GM18873 (cell line): ENCODE results near the gene PARS2.

Experiments
- ATAC-seq: cut with Tn5 transposase; IDR thresholded peaks from one replicate; pipeline ENCODE4 v1.9.1; 2021; ENCODE audit warnings: mild to moderate bottlenecking, moderate library complexity, moderate number of reproducible peaks; ENCODE audit not compliant: unreplicated experiment, low FRiP score

PARS2 gene

GRCh38 chr1:54800041-54800898 lies 35.9 kb upstream of the PARS2 start:
- ATAC-seq = no peak

DNA sequence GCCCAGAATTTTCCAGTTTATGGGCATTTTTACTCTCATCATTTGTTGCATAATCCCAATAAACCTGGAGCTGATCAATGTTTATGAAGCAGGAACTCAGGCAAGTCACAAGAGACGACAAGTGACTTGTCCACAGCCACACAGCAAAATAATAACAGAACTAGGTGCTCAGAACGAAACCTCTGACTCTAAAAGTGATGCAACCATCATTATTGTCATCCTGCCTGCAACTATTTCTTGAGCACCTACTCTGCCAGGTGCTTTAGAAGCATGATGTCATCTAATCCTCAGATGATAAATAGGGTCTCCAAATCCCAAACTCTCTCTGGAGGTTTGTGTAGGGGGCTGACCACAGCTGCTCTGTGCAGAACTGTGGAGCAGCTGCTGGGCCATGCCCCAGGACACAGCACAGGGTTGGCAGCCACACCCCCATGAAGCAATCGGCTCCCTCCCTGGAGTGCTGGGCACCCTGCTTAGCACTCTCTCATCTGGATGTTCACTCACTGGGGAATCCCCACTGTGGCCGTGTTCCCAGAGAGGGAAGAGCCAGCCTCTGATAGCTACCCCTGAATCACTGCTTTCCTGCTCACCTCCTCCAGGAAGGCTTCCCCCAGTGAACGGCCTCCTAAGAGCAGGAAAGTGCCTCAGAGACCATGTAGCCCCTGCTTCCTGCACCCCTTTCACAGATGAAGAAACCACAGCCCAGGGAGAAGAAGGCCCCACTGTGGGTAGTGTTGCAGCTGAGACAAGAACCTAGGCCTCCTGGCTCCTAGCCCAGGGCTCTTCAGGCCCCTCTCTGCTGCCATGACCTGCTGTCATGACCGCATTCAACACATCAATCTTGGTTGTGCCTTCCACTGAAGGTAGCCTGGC lies 34.7 kb upstream of the PARS2 start:
- ATAC-seq = no peak

- ATAC-seq = no peak
These were observed 33.9 kb upstream of the PARS2 start for GRCh38 chr1:54798206-54798605.

DNA sequence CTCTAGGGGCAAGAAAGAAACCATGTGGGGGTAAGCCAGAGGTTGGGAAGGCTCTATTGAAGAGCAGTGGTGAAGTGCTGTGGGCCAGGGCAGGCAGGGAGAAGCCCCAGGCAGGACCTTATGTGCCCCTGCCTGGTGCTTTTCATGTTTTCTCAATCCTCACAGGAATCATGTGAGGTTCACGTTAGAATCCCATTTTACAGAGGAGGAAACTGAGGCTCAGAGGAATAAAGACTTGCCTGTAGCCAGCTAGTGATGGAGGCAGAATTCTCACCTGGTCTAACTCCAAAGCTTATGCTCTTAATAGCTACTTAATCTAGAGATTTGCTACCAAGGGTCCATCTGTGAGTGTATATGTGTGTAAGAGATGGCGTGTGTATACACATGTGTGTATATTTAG lies 32.6 kb upstream of the PARS2 start:
- no peak for ATAC-seq

- ATAC-seq = no peak
These were observed 31.6 kb upstream of the PARS2 start for GRCh38 chr1:54795841-54796468.

DNA sequence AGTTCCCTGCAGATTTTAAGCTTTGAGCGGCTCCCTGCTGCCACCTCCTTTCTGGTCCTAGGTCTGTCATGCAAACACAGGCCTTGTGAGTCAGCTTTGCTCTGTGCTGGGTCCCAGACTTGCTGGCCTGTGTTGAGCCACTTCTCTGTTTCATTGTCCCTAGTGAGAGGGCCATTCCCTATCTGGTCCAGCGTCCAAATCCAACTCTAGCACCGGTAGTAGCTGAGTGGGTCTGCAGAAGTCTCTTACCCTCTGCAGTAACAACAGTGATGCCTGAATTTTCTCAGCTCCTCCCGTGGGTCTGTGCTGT lies 31.0 kb upstream of the PARS2 start:
- ATAC-seq = no peak

GRCh38 chr1:54794451-54795355 lies 30.4 kb upstream of the PARS2 start:
- no peak for ATAC-seq

DNA sequence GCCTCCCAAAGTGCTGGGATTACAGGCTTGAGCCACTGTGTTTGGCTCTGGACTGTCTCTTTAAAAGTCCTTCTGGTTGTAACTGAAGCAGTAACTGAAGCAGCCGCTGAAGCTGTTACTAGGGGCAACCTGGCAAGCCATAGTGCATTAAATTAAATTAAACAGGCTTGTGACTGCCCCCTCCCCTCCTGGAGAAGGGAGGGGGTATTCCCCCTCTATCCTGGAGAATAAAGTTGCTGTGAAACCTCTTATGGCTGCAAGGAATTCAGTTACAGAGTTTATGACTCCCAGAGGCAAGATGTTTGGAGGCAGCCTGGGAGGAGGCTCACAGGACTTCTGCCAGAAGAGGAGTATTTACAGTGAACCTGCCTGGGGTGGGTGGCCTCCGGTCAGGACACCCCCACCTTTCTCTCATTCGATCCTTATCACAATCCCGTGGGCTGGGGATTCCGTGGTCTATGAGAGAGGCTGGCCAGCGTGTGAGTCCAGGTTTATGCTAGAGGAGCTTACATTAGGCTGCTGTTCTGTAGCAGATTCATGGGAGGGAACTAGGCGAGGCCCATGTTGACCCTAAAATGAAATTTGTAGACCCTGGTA lies 28.5 kb upstream of the PARS2 start:
- no peak for ATAC-seq

DNA sequence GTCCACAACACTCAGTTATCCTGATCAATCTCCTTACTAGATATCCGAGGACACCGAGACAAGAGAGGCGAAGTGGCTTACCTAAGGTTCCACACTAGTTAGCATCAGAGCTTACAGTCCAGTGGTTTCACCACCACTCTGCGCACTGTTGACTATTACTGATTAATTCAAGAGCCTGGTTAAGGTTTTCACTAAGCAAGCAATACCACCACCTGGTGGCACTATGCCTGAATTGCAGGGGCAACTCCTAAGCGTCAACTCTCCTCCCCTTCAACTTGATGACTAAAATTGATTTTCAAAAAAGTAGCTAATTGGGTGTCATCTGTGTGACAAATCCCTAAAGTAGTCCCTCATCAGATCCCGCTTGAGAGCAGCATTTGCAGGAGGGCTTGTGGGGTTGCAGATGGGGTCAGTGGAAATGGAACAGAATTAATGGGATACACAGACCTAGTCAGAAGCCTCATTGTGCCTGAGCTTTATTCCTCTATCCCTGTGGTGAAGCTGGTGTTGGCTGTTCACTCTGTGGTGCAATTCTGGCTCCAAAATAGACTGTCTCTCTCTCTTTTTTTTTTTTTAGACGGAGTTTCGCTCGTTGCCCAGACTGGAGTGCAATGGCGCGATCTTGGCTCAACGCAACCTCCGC lies 27.7 kb upstream of the PARS2 start:
- no peak for ATAC-seq

DNA sequence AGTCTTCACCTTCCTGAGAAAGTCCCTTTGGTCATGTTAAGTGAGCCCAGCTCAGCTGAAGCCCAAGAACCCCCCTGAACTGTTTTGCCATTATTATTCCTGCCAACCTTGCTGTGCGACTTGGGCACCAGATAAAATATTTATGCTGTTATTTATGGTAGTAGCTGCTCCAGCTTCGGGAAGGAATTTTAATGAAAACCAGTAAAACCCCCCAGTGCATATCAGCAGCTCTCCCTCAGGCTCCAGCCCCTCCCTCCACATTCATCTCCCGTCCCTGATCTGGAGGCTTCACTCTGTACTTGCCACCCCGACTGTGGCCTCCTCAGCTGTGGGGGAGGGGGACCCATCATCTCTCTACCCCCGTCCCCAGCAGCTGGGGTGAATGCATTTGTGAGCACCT lies 24.1 kb upstream of the PARS2 start:
- no peak for ATAC-seq

DNA sequence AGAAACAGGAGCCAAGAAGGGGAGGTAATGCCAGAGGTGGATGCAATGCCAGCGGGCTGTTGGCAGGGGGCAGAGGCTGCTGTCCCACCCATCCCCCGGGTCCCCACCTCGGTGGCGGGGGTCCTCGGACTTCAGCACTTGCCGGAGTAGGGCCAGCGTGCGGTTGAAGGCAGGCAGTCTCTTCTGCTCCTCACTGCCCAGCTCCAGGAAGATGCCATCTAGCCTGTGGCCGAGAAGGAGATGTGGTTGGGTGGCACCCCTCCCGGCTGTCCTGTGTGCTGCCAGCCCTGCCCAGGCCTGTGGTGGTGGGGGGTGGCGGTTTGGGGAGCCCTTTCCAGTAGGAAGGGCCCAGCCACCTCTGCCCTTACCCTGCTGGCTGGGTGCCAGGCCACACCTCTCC lies 23.3 kb upstream of the PARS2 start:
- no peak for ATAC-seq

GRCh38 chr1:54786778-54787177 lies 22.5 kb upstream of the PARS2 start:
- no peak for ATAC-seq

DNA sequence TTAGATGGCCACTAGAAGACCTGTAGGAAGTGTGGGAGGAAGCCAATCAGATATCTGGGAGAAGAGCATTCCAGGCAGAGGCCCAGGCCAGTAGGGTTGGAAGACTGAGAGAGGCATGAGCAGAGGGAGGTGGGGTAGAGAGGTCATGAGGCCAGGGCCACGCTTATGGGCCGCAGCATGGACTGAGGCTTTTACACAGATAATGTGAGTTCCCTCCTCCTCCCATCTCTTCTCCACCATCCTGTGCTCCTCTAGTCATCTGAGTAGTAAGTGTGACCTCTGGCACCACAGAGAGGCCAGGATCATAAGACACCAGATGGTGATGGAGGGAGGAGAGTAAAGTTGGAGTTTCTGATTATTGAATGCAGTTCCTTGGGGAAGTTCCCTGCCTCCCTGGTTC lies 19.7 kb upstream of the PARS2 start:
- ATAC-seq = no peak

DNA sequence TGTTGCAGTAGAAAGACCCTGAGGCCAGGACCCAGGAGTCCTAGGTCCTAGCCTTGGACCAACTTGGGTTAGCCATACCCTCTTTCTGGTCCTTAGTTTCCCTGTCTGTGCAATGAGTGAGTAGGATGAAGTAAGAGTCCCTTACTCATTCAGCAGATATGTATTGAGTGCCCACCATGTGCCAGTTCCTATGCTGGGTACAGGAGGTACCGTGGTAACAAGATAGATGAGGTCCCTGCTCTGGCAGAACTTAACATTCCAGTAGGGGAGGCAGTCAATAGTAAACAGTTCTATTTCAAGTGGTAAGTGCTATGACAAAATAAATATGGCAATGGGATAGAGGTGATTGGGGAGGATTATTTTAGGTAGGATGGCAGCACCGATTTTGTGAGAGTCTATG lies 18.3 kb upstream of the PARS2 start:
- no peak for ATAC-seq

DNA sequence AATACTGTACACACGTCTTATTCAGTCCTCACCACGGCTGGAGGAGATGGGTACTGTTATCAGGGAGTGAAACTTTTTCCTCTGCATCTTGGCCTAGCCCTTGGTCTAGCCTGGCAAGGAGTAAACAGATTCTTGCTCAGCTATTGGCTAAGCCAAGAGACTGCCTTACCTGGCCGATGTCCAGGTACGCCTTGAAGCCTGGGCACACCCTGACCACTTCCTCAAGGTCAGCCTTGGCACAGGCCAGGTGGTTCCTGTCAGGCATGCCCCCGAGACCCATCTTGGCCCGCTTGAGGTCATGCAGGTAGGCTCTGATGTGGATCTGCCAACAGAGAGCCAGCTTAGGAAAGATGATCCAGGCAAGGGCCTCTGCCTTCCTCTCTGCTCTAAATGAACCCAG lies 17.8 kb upstream of the PARS2 start:
- ATAC-seq = no peak

GRCh38 chr1:54781023-54781723 lies 16.9 kb upstream of the PARS2 start:
- ATAC-seq = no peak

DNA sequence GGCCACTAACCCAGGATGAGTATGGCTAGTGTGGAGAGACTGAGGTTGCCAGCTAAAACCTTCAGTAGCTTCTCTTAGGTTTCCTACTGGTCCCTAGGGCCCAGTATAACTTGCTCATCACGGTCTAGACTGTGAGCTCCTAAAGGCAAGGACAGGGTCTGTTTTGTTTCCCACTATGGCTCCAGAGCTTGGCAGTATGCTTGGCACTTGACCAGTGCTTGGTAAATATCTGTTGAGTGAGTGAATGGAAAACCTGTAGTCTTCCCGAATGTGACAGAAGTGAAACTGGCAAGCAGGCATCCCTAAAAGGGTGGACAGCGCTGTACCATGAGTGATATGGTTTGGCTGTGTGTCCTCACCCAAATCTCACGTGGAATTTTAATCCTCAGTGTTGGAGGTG lies 13.1 kb upstream of the PARS2 start:
- ATAC-seq = no peak

GRCh38 chr1:54777011-54777410 lies 12.7 kb upstream of the PARS2 start:
- ATAC-seq = no peak
